Esophagus squamous epithelium (tissue), 5 donors: Measurements from ENCODE around the gene DOK6. TPM values are rescaled to one million over a fixed set of nuclear protein-coding genes. Genes with fewer than 3 reads are reported as not detected.

Source experiments
- DNase-seq: peaks from one replicate; lab custom pipeline; 2025; lab: John Stamatoyannopoulos, UW
- H3K27ac ChIP-seq, 4 donors: fragments of 200-600 bp; sonication (generic); one replicate each; pipeline ENCODE4 v1.5.1; 2016 to 2019; ENCODE audit warnings: mild to moderate bottlenecking in 1 of 4
- H3K27me3 ChIP-seq, 4 donors: fragments of 200-600 bp; sonication (generic); 1 replicate in 3 of 4; 2 replicates in 1 of 4; pipeline versions ENCODE4 v1.5.1 to v1.6.0; 2017 to 2021; ENCODE audit warnings: antibody characterized with exemption in 1 of 4
- H3K36me3 ChIP-seq, 3 donors: fragments of 200-600 bp; sonication (generic); one replicate each; pipeline ENCODE4 v1.5.1; 2016 to 2019
- H3K4me1 ChIP-seq, 3 donors: fragments of 200-600 bp; sonication (generic); one replicate each; pipeline ENCODE4 v1.5.1; 2017 to 2019
- H3K4me3 ChIP-seq, 4 donors: fragments of 200-600 bp; sonication (generic); 1 replicate in 3 of 4; 2 replicates in 1 of 4; pipeline ENCODE4 v1.5.1; 2016 to 2019; ENCODE audit warnings: mild to moderate bottlenecking in 2 of 4, moderate library complexity in 1 of 4
- H3K9me3 ChIP-seq, 3 donors: fragments of 200-600 bp; sonication (generic); one replicate each; pipeline ENCODE4 v1.5.1; 2016 to 2019
- CTCF ChIP-seq, 6 experiments: fragments of 450-650 bp in 4 of 6; fragments of 200-600 bp in 2 of 6; sonication (generic) in 2 of 6; IDR thresholded peaks; one replicate each; pipeline ENCODE4 v1.5.1; 2016 to 2019; ENCODE audit warnings: antibody characterized with exemption in 6 of 6, mild to moderate bottlenecking in 4 of 6, moderate library complexity in 4 of 6
- POLR2A ChIP-seq, 4 donors: fragments of 450-650 bp; IDR thresholded peaks; one replicate each; pipeline ENCODE4 v1.6.1; 2017; ENCODE audit warnings: antibody characterized with exemption in 4 of 4, mild to moderate bottlenecking in 4 of 4, moderate library complexity in 3 of 4
- WGBS, 2 donors: methylation state at CpG; one replicate each; pipeline ENCODE4 v1.1.5; 2018; 5-methylcytosine and 5-hydroxymethylcytosine counted together
- intact Hi-C: fragments of 100-400 bp; cut with DNase I; formaldehyde crosslinking; loops from one replicate; pipeline ENCODE4 v1.15.0; 2022
- total RNA-seq, 4 donors: library from RNA; depleted of rRNA; stranded (reverse); fragments of >200 nt; gene quantifications; one replicate each; pipeline ENCODE4 v1.1.0, GENCODE V29; 2016
- donor health status: DM: yes; HTN: yes; CAD: no.

The DOK6 gene
- total RNA-seq, 4 donors from 2014 or later: 0.57 to 0.88 TPM; not detected in 2

DNA sequence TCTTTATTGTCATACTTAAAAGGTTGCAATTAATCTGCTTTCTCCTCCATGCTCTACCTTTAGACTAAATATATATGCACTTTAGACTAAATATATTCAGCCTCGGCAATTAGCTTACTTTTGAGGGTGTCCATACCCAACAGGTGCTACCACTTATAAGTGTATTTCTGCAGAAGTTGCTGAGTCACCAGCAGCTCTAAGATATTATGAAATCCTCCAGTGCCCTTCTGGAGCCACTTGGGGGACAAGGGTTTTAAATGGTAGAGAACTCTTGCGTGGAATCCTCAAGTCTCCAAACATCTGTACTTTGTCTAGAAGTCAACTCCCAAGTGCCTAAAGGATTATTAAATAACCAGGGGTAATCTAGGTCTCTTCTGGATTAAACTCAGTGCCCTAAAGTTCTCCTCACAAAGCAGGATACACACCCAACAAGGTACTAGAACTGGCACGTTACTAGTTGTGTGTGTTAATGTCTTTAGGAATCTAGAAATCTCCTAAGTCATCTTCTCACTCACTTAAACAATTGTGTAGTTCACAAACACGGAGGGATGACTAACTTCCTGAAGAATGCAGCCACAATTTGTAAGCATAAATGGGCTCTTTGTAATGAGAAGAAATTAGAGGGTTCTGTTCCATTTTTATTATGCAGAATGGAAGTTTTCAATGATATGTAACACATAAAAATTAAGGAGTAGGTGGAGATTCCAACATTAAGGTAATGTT lies 387.3 kb downstream of the DOK6 start:
- WGBS, 2 donors: 44 to 56% methylated on average over 3 to 4 of the region's 4 CpGs
- no peaks in the 10 kb centered on the region for H3K9me3 ChIP-seq
- no peak overlapping the region for H3K4me3 ChIP-seq
- no peak overlapping the region for H3K27ac ChIP-seq
- intact Hi-C loops: no loop called here
- no peaks in the 10 kb centered on the region for H3K4me1 ChIP-seq
- DNase-seq: no peak
- no peaks in the 10 kb centered on the region for H3K27me3 ChIP-seq
- TF ChIP-seq CTCF (IDR thresholded peaks at IDR 0.05) (no peak), POLR2A (IDR thresholded peaks at IDR 0.05) (no peak)
- no peaks in the 10 kb centered on the region for H3K36me3 ChIP-seq

- Histone ChIP-seq H3K4me1 (no peaks in the 10 kb centered on the region), H3K27ac (no peak overlapping the region), H3K4me3 (no peak overlapping the region), H3K9me3 (no peaks in the 10 kb centered on the region), H3K36me3 (no peaks in the 10 kb centered on the region), H3K27me3 (no peaks in the 10 kb centered on the region)
- TF ChIP-seq CTCF (IDR thresholded peaks at IDR 0.05): no peak
- no peak for TF ChIP-seq POLR2A (IDR thresholded peaks at IDR 0.05)
- no peak for DNase-seq
- intact Hi-C loops: no loop called here
- WGBS, 2 donors: 44% methylated on average over 1 of the region's 1 CpG
Measured at GRCh38 chr18:69789794-69790193, 389.1 kb downstream of the DOK6 start.

GRCh38 chr18:69790649-69791048 lies 390.0 kb downstream of the DOK6 start:
- TF ChIP-seq POLR2A (IDR thresholded peaks at IDR 0.05) (no peak), CTCF (IDR thresholded peaks at IDR 0.05) (no peak)
- intact Hi-C loops: no loop called here
- no peaks in the 10 kb centered on the region for H3K27me3 ChIP-seq

GRCh38 chr18:69795791-69796190 lies 395.1 kb downstream of the DOK6 start:
- no peaks in the 10 kb centered on the region for H3K27me3 ChIP-seq
- no peaks in the 10 kb centered on the region for H3K4me1 ChIP-seq
- DNase-seq: no peak
- TF ChIP-seq POLR2A (IDR thresholded peaks at IDR 0.05) (no peak), CTCF (IDR thresholded peaks at IDR 0.05) (no peak)
- H3K36me3 ChIP-seq: no peaks in the 10 kb centered on the region
- H3K4me3 ChIP-seq: no peak overlapping the region
- H3K9me3 ChIP-seq: no peaks in the 10 kb centered on the region
- 55 to 60% methylated on average over 5 of the region's 5 CpGs for WGBS, 2 donors
- no peak overlapping the region for H3K27ac ChIP-seq
- intact Hi-C loops: no loop called here

More at GRCh38 chr18:69790649-69791048, 390.0 kb downstream of the DOK6 start:
- Histone ChIP-seq H3K4me1 (no peaks in the 10 kb centered on the region), H3K9me3 (no peaks in the 10 kb centered on the region), H3K27ac (no peak overlapping the region), H3K4me3 (no peak overlapping the region), H3K36me3 (no peaks in the 10 kb centered on the region)
- no peak for DNase-seq

DNA sequence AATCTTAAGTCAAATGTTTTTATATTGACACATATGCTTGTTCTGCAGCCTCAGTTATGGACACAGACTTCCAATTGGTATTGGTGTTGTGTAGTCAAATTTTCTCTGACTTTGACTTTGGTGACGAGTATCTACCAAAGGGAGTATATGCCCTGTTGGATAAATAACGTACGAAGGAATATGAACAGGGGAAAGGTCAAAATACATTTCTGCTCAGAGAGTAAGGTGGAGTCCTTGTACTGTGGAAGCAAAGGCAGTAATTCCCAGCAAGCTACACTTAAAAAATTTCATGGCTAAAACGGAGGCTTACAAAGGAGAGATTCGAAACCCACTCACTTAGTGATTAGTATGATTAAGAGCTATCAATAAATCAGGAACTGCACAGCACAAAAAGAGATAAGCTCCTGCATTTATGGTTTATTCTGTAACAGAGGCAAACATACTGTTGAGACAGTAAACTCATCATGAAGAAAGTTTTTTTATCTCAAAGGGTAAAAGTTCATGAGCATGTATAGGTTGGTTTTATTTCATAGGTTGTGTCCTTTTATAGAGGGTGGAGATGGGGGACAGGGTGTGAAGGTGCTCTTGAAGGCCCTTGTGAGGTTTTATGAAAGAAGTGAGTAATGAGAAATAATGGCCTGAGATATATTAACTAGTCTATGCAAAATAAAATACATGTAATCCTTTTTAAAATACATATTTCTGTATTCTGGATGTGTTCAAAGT lies 404.3 kb downstream of the DOK6 start:
- TF ChIP-seq POLR2A (IDR thresholded peaks at IDR 0.05) (no peak), CTCF (IDR thresholded peaks at IDR 0.05) (no peak)
- no peaks in the 10 kb centered on the region for H3K4me1 ChIP-seq
- DNase-seq: no peak
- H3K27me3 ChIP-seq: no peaks in the 10 kb centered on the region
- no peaks in the 10 kb centered on the region for H3K36me3 ChIP-seq
- no peak overlapping the region for H3K27ac ChIP-seq
- H3K9me3 ChIP-seq: no peaks in the 10 kb centered on the region
- 89 to 93% methylated on average over 5 of the region's 5 CpGs for WGBS, 2 donors
- no peak overlapping the region for H3K4me3 ChIP-seq
- intact Hi-C loops: no loop called here
